A673 (cell line): Measurements from ENCODE around the gene FAM124A.

ENCODE experiments used
- CTCF ChIP-seq: fragments of 300-800, 200-600 bp; sonication (generic); conservative IDR thresholded peaks from 2 replicates; pipeline ENCODE4 v1.5.1; 2017; ENCODE audit warnings: low read depth, mild to moderate bottlenecking, antibody characterized with exemption, low read length, moderate library complexity, mixed read lengths
- EZH2 ChIP-seq: fragments of 200-600 bp; sonication (generic); IDR thresholded peaks from 2 replicates; pipeline ENCODE4 v1.6.1; 2017; ENCODE audit warnings: borderline replicate concordance, low read depth, mild to moderate bottlenecking, mixed read lengths, antibody characterized with exemption, low read length; ENCODE audit not compliant: poor library complexity, severe bottlenecking

- TF ChIP-seq CTCF (no peak), EZH2 (no peak)
These were observed 35.0 kb downstream of the FAM124A start for GRCh38 chr13:51257187-51257586.
